Brain pericyte (primary cell): ENCODE measurements around the gene TP63.

Experiments used
- DNase-seq: peaks from one replicate; pipeline ENCODE4 v3.0.0-alpha.2; 2012; ENCODE audit warnings: low read depth, low spot score

Gene TP63

GRCh38 chr3:189851682-189852081 is 220.5 kb downstream of the TP63 start:
- DNase-seq, result no peak

- no peak for DNase-seq
Observed at GRCh38 chr3:189853906-189854305, 222.7 kb downstream of the TP63 start.

GRCh38 chr3:189860296-189860695 is 229.1 kb downstream of the TP63 start:
- no peak for DNase-seq

GRCh38 chr3:189862385-189862998 is 231.3 kb downstream of the TP63 start:
- no peak for DNase-seq

GRCh38 chr3:189863031-189863430 is 231.8 kb downstream of the TP63 start:
- no peak for DNase-seq

- DNase-seq, result no peak
Observed at GRCh38 chr3:189868061-189868460, 236.9 kb downstream of the TP63 start.

GRCh38 chr3:189869165-189869564 is 238.0 kb downstream of the TP63 start:
- no peak for DNase-seq

GRCh38 chr3:189871418-189871817 is 240.2 kb downstream of the TP63 start:
- no peak for DNase-seq

GRCh38 chr3:189883113-189883753 is 252.0 kb downstream of the TP63 start:
- no peak for DNase-seq

GRCh38 chr3:189890496-189890895 is 259.3 kb downstream of the TP63 start:
- DNase-seq, result no peak

- no peak for DNase-seq
Observed at GRCh38 chr3:189896533-189896932, 265.3 kb downstream of the TP63 start.

GRCh38 chr3:189897406-189897805 is 266.2 kb downstream of the TP63 start:
- no peak for DNase-seq

GRCh38 chr3:189898559-189899153 is 267.5 kb downstream of the TP63 start:
- DNase-seq, result no peak

GRCh38 chr3:189899186-189899585 is 268.0 kb downstream of the TP63 start:
- DNase-seq, result no peak

GRCh38 chr3:189900578-189900977 is 269.4 kb downstream of the TP63 start:
- no peak for DNase-seq

- no peak for DNase-seq
Observed at GRCh38 chr3:189901481-189901880, 270.3 kb downstream of the TP63 start.

GRCh38 chr3:189902230-189903186 is 271.3 kb downstream of the TP63 start:
- no peak for DNase-seq

GRCh38 chr3:189903562-189904250 is 272.5 kb downstream of the TP63 start:
- no peak for DNase-seq

- no peak for DNase-seq
Observed at GRCh38 chr3:189907803-189908202, 276.6 kb downstream of the TP63 start.

- no peak for DNase-seq
Observed at GRCh38 chr3:189908646-189909045, 277.5 kb downstream of the TP63 start.

GRCh38 chr3:189909139-189909538 is 277.9 kb downstream of the TP63 start:
- no peak for DNase-seq
